Stimulated activated CD8-positive, alpha-beta memory T cell treated with anti-CD3 and anti-CD28 coated beads, Interleukin-7, amount 100 ng/mL, for 48 hours (primary cell): ENCODE measurements around the gene VAMP5.
"Not testable (repeated sequence)": the region's sequence is repeated elsewhere in the genome, so short reads cannot be mapped to it uniquely, and the experiment has no call there.

Experiments used
- DNase-seq, 2 donors: peaks; one replicate each; pipeline ENCODE4 v3.0.0-alpha.2; 2020; ENCODE audit warnings: low read depth in 1 of 2; ENCODE audit errors: extremely low read depth in 1 of 2

Gene VAMP5

GRCh38 chr2:85599468-85600234 lies 15.4 kb downstream of the VAMP5 start:
- DNase-seq = no peak

DNA sequence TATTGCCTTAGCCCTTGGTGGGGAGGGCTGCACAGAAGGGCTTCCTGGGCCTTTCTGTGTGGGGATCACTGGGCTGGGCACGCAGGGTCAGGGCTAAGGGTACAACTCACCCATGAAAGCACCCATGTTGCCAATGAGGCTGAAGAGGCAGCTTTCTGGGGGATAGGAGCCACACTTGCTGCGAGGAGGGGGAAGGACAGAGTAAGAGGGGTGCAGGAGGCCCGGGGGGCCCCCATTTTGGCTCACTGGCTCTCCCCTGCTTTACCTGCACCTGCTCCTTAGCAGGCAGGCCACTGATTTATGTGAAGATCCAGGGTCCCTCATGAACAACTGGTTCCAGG lies 16.0 kb downstream of the VAMP5 start:
- no peak for DNase-seq

GRCh38 chr2:85600951-85601770 lies 16.9 kb downstream of the VAMP5 start:
- no peak for DNase-seq

DNA sequence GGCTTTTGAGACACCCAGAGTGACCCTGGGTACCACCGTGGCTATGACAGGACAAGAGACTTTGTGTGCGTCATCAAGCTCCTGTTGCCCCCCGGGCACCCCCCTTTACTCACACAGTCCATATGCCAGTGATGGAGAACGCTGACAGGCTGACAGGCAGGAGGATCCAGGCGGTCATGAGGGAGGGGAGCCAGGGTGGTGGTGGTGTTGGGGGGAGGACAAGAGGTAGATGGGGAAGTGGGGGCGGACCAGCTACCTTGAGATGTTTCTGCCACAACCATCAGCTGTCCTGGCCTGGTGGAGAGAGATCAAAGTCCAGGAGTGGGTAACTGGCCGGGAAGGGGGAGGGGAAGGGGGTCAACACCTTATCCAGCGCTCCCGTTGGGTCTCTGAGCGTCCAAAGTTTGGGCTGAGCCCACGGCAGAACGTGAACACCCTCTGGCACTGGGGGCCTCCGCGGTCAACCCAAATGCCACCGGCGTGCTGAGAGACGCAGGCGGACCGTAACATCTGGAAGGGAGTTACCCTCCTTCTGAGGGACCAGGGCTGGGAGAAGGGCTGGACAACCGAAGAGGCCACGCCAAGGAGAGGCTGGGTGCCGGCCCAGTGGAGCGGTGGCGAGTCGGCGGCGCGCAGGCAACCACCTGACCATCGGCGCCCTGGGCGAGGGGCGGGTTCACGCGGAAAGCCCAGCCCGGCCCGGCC lies 17.7 kb downstream of the VAMP5 start:
- DNase-seq = no peak

DNA sequence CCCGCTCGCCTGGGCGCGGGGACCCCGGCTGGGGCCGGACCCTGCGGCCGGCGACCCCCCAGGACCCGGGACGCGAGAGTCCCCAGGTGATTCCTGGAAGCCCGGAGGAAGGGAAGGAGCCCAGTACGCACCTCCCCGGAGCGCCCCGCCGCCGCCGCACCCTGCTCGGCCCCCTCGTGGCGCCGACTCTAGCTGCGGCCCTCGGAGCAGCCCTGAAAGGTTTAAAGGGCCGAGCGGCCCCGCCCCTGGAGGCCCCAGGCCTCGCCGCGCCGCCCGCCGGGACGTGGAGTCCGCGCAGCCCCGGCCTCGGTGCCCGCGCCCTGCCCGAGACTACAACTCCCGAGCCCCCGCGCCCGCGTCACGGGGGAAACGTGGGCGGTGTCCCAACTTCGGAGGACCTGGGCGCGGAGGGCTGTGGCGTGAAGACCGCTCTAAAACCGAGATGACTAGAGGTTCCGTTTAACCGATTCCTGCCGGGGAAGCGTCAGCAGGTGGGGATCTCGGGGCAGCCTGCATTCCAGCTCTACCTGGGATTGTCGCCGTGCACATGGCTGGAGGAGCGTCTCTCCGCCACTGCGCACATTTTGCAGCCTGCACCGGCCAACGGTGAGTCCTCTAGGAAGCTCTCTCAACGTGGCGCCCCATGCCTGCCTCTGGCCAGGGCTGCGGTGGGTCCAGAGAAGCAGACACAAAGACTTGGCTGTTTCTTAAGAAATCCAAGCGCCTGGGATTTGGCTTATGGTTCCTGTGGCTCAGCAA lies 18.4 kb downstream of the VAMP5 start, which contains the start of gene TMEM150A:
Gene TMEM150A, minus strand, starts transcription at position 223 of the 759 bp plus-strand sequence. CDS start 750 bp downstream, outside the sequence.
- DNase-seq = peak; percentile 81 to 85

- DNase-seq = not testable (repeated sequence)
Measured at GRCh38 chr2:85604133-85604444, 19.9 kb downstream of the VAMP5 start.

DNA sequence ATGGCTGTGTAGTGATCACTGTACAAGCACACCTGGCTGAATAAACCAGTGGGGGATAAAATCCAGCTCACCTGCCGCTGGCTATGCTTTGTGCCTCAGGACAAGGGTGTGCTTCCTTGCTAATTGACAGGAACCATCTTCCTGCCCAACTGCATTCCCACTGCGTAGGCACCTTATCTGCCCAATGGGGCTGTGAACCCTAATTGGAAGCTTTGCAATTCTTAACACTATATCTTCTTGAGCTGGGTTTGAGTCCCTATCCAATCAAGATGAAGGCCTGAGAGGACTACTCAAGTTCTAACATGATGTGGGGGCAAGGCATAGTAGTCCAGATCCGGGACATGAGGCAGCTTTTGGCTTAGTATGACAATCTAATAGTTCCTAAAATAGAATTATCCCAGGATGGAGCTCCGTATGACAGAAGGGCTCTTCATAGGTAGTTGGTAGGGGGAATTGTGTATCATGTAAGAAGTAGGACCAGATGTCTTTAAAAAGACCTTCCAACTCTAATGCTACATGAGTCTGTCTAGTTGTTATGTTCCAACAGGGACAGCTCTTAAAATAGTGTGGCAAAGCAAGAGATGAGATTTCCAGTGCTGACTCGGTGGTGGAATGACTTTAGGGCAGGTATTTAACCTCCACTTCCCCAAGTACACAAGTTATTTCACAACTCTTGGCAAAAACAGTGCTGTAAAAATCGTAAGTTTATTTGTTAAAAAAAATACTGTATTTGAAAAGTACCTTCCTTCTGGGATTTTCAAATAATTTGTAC lies 20.5 kb downstream of the VAMP5 start:
- no peak for DNase-seq

DNA sequence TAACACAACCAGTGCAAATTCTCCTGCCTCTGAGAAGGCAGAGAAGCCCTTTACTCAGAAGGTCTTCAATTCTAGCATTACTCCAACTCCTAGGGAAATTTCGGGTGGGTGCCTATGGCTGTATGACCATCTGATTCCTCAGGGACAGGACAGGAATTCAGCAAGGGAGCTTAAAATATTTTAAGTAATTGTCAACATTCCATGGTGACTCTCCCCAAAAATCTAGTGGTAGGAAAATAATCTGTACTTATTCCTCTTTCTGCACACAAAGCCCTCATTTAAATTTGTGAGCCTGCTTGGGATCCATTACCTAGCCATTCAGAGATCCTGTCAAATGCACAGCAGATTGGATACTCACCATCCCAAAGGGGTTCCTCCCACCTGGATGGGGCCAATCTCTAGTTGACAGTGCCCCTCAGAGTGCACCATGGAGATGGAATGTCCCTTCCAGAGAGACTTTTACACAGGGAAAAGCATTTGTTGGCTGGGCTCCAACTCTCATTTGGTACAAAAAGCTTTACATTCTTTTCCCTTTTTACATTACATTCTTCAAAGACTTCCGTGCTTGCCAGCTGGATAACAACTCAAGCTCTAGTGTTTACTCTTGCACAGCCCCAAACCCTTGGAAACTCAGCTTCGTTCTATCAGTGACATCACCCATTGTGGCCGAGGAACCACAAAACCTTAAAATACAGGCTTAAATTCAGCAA lies 21.3 kb downstream of the VAMP5 start:
- DNase-seq = no peak

DNA sequence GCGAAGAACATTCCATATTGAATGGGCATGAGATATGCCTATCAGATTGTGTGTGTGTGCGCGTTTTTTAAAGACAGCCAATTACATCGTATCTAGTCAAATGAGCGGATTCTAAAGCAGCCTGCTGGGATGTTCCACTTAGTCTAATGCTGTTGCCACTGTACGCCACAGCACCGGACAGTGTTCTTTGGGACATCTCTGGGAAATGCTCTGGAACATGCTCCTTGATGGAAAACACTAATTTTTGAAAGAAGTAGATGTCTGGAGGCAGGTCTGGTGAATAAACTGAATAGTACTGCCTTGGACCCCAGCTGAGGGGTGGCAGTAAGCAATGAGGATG lies 21.9 kb downstream of the VAMP5 start:
- DNase-seq = no peak

DNA sequence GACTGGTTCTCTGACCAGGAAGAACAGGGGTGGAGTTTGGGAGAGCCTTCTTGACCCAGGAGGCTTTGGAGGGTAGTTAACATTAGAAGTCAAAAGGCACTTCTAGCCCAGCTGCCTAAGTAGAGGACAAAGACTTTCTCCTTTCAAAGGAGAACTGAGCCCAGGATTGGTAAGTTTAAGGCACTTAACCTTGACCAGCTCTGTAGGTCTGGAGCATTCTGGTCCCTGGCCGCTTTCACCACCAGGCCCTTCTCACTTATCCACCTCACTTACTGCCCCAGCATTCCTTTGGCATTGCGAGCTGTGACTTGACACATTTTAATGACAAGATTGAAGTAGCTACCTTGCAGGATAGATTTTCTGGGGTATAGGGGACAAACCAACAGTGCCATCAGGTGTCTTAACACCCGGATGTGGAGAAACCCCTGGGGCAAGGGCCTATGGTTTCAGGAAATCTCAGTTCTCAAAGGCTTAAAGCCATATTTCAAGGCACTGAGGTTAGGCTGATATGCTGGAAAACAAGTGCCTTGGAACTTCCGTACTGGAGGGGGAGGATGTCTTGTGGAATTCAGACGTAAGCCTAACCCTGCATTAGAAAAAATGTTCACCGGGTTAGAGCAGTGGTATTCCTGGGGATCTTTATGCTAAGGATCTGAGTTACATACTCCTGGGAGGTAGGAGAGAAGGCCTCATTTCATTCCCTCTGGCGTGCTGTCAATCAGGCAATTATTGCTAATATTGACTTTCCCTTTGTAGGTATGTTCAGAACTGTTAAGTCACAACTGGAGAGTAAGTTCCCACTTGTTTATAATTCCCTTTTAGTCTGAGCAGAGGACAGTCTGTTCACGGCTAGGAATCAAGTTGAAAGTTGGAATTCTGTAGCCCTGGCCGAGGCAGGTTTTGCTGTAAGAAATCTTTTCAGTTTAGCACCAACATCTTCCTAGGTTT lies 23.3 kb downstream of the VAMP5 start:
- no peak for DNase-seq

- DNase-seq = no peak
Measured at GRCh38 chr2:85611217-85611704, 27.0 kb downstream of the VAMP5 start.

GRCh38 chr2:85611705-85612587 lies 27.7 kb downstream of the VAMP5 start, which contains the start of gene C2orf68:
Gene C2orf68, minus strand, starts transcription at chr2:85612066. Its CDS starts 82 bp downstream, at chr2:85611984.
- DNase-seq = peak; percentile 78 to 87

GRCh38 chr2:85613717-85614515 lies 29.7 kb downstream of the VAMP5 start:
- DNase-seq = no peak

GRCh38 chr2:85614757-85615156 lies 30.5 kb downstream of the VAMP5 start:
- not testable (repeated sequence) for DNase-seq

GRCh38 chr2:85615413-85615728 lies 31.1 kb downstream of the VAMP5 start:
- DNase-seq = no peak

DNA sequence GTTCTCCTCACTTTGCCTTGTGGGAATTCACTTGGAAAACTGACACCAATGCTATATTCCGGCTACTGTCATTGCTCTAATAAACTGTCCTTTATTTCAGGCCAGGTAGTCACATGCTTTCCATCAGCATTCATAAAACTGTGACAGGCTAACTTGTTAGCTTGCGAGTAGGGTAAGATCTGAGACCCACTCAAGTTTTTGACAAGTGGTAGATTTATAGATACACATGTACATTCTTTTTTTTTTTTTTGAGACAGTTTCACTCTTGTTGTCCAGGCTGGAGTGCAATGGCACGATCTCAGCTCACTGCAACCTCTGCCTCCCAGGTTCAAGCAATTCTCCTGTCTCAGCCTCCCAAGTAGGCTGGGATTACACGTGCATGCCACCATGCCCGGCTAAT lies 33.5 kb downstream of the VAMP5 start:
- DNase-seq = not testable (repeated sequence)

DNA sequence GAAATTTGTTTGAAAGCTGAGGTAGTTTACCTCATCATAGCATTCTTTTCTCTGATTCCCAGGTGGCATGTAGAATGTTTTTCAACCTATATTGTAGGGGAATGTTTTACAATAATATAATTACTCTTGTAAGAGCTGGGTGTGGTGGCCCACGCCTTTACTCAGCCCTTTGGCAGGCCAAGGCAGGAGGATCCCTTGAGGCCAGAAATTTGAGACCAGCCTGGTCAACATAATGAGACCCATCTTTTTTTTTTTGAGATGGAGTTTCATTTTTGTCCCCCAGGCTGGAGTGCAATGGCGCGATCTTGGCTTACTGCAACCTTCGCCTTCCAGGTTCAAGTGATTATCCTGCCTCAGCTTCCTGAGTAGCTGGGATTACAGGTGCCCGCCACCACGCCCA lies 35.4 kb downstream of the VAMP5 start:
- no peak for DNase-seq
